Transverse colon (tissue), 4 donors: ENCODE measurements around the gene EPHB2. TPM values are rescaled to one million over a fixed set of nuclear protein-coding genes. Genes with fewer than 3 reads are reported as not detected.
"Not testable (repeated sequence)": the region's sequence is repeated elsewhere in the genome, so short reads cannot be mapped to it uniquely, and the experiment has no call there.

Experiments used
- DNase-seq: peaks from one replicate; pipeline ENCODE4 v3.0.0-alpha.2; 2019
- H3K27ac ChIP-seq, 4 donors: fragments of 200-600 bp; sonication (generic); 2 replicates each; pipeline ENCODE4 v1.5.1; 2016 to 2018; ENCODE audit warnings: inconsistent platforms in 4 of 4
- H3K27me3 ChIP-seq: fragments of 200-600 bp; sonication (generic); 2 replicates; pipeline ENCODE4 v1.5.1; 2017; ENCODE audit warnings: inconsistent platforms
- H3K36me3 ChIP-seq, 4 donors: fragments of 200-600 bp; sonication (generic); 2 replicates each; pipeline ENCODE4 v1.5.1; 2017 to 2019; ENCODE audit warnings: inconsistent platforms in 4 of 4
- H3K4me1 ChIP-seq, 4 donors: fragments of 200-600 bp; sonication (generic); 2 replicates each; pipeline ENCODE4 v1.5.1; 2017 to 2020; ENCODE audit warnings: inconsistent platforms in 4 of 4
- H3K4me3 ChIP-seq, 4 donors: fragments of 200-600 bp; sonication (generic); 1 replicate in 1 of 4; 2 replicates in 3 of 4; pipeline versions ENCODE4 v1.5.1 to v1.6.1; 2017 to 2019; ENCODE audit warnings: inconsistent platforms in 4 of 4
- H3K9me3 ChIP-seq, 2 donors: fragments of 200-600 bp; sonication (generic); 2 replicates each; pipeline ENCODE4 v1.5.1; 2017 to 2019; ENCODE audit warnings: inconsistent platforms in 2 of 2
- EP300 ChIP-seq: sonication (generic); formaldehyde crosslinking; IDR thresholded peaks from one replicate; pipeline ENCODE4 v1.6.1; 2017; ENCODE audit warnings: antibody characterized with exemption, low read depth
- POLR2A ChIP-seq: fragments of 450-650 bp; IDR thresholded peaks from one replicate; pipeline ENCODE4 v1.6.1; 2016; ENCODE audit warnings: antibody characterized with exemption, mild to moderate bottlenecking, moderate library complexity
- POLR2AphosphoS5 ChIP-seq, 3 donors: sonication (generic); formaldehyde crosslinking; IDR thresholded peaks; one replicate each; pipeline ENCODE4 v1.6.1; 2016; ENCODE audit warnings: antibody characterized with exemption in 3 of 3
- WGBS, 2 donors: methylation state at CpG; one replicate each; pipeline ENCODE4 v1.1.5; 2018; ENCODE audit warnings: low coverage in 1 of 2; 5-methylcytosine and 5-hydroxymethylcytosine counted together
- in situ Hi-C, 4 donors: fragments of 200-750 bp; cut with MboI; loops; one replicate each; pipeline versions ENCODE4 v1.15.0 to v1.15.1; 2017; ENCODE audit warnings: low sequenced_read_pairs in 3 of 4, low pct_ligation_motif_present in 1 of 4, low pct_unique_long_range_greater_than_20kb in 1 of 4
- intact Hi-C: fragments of 100-400 bp; cut with DNase I; formaldehyde crosslinking; loops from one replicate; pipeline ENCODE4 v1.15.1; 2023; ENCODE audit warnings: low total_unique reads
- total RNA-seq, 4 donors: library from RNA; depleted of rRNA; stranded (reverse); fragments of >200 nt; gene quantifications; one replicate each; pipeline ENCODE4 v1.1.0, GENCODE V29; 2016
- TF ChIP-seq, protein P1 (sequence below), 5 experiments: fragments of 200-600 bp in 3 of 5; fragments of 450-650 bp in 2 of 5; sonication (generic) in 3 of 5; IDR thresholded peaks; 1 replicate in 2 of 5; 2 replicates in 3 of 5; pipeline ENCODE4 v1.5.1; 2016 to 2017; ENCODE audit warnings: antibody characterized with exemption in 5 of 5, inconsistent platforms in 3 of 5, mild to moderate bottlenecking in 2 of 5, moderate library complexity in 1 of 5

The EPHB2 gene
- total RNA-seq, 4 donors from 2014 or later, result 3.0 to 152 (median 27.9) TPM

DNA sequence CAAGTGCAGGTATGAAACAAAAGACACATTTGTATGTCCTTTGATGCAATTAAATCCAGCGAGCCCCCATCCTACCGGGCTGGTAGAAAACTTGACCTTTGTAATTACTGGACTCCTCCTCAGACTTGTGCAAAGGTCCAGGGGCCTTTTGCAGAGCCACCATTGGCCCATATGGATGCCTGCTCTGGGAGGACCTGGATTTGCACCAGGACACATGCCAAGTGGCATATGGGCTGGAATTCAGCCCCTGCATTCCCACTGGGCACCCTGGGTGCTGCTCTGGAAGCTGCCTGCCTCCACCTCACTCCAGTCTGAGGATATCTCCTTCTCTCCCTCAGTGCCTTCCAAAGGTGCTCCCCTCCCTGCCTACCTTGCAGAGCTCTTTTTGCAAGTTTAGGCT lies 226.0 kb downstream of the EPHB2 start:
- Histone ChIP-seq H3K27me3 (no peaks in the 10 kb centered on the region), H3K36me3 (no peaks in the 10 kb centered on the region), H3K9me3 (peaks cover 0 to 11% of the 10 kb centered on the region in 2 donors), H3K4me1 (no peaks in the 10 kb centered on the region), H3K27ac (no peak overlapping the region), H3K4me3 (no peak overlapping the region)
- TF ChIP-seq POLR2AphosphoS5 (IDR thresholded peaks at IDR 0.05), result no peak
- TF ChIP-seq, protein P1, sequence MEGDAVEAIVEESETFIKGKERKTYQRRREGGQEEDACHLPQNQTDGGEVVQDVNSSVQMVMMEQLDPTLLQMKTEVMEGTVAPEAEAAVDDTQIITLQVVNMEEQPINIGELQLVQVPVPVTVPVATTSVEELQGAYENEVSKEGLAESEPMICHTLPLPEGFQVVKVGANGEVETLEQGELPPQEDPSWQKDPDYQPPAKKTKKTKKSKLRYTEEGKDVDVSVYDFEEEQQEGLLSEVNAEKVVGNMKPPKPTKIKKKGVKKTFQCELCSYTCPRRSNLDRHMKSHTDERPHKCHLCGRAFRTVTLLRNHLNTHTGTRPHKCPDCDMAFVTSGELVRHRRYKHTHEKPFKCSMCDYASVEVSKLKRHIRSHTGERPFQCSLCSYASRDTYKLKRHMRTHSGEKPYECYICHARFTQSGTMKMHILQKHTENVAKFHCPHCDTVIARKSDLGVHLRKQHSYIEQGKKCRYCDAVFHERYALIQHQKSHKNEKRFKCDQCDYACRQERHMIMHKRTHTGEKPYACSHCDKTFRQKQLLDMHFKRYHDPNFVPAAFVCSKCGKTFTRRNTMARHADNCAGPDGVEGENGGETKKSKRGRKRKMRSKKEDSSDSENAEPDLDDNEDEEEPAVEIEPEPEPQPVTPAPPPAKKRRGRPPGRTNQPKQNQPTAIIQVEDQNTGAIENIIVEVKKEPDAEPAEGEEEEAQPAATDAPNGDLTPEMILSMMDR (IDR thresholded peaks at IDR 0.05), result no peak
- no peak for TF ChIP-seq POLR2A
- TF ChIP-seq EP300, result no peak
- 74% methylated on average over 2 of the region's 2 CpGs; no CpG with 5 or more reads in 1 of the 2 donors for WGBS, 2 donors
- no peak for DNase-seq
- in situ Hi-C loops (loop anchor here in 1 of 4 donors (25.0 kb wide), 1 partner anchor 524 kb away; no protein-coding TSS in a partner anchor), intact Hi-C loops (no loop called here)

DNA sequence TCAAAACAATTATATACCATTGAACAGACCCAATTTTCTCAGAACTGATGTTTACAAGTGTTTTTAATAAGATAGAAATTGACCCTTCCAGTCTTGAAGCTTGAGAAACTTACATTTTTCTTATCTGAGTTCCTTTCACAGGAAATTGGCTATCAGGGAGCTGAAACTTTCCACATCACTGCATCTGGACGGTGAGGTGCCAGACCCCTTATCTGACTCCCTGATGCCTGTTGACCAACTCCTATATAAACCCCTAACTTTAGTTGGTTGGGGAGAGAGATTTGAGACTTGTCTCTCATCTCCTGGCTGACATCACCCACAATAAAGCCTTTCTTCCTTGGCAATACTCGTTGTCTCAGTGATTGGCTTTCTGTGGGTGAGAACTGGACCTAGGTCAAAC lies 230.6 kb downstream of the EPHB2 start:
- 72% methylated on average over 2 of the region's 2 CpGs; no CpG with 5 or more reads in 1 of the 2 donors for WGBS, 2 donors

DNA sequence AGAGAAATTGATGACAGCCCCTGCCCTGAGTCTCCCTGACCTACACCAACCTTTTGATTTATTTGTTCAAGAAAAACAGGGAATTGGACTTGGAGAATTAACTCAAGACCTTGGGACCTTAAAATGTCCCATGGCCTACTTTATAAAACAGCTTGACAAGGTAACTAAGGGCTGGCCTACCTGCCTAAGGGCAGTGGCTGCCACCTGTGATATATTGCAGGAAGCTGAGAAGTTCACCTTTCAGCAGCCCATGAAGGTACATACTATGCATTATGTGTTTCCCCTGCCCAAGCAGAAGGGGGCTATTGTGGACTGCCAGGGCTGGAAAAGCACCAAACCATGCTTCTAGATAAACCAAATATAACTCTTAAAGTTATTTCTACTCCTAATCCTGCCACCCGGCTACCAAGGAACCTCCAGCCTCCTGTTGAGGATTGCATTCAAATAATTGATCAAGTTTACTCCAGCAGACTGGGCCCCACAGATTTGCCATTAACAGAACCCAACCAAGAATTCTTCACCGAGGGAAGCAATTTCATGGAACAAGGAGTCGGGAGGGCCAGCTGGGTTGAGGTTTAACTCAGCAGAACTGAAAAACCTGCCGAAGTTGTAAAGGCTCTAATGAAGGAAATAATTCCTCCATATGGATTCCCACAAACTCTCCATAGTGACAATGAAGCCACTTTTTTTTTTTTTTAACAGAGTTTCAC lies 233.9 kb downstream of the EPHB2 start:
- H3K4me3 ChIP-seq, result no peak overlapping the region
- no peak overlapping the region for H3K27ac ChIP-seq
- peaks cover 40% of the 10 kb centered on the region for H3K27me3 ChIP-seq
- no peak for DNase-seq
- WGBS, 2 donors, result 74 to 87% methylated on average over 4 of the region's 4 CpGs
- no peaks in the 10 kb centered on the region for H3K36me3 ChIP-seq
- in situ Hi-C loops (loop anchor here in 1 of 4 donors (25.0 kb wide), 1 partner anchor 532 kb away; no protein-coding TSS in a partner anchor), intact Hi-C loops (no loop called here)
- no peaks in the 10 kb centered on the region for H3K4me1 ChIP-seq
- TF ChIP-seq POLR2A (no peak), EP300 (no peak), POLR2AphosphoS5 (IDR thresholded peaks at IDR 0.05) (no peak)
- TF ChIP-seq, protein P1 (IDR thresholded peaks at IDR 0.05), result no peak
- peaks cover 0 to 11% of the 10 kb centered on the region in 2 donors for H3K9me3 ChIP-seq

More for the DNA sequence above, 230.6 kb downstream of the EPHB2 start:
- H3K4me1 ChIP-seq, result no peaks in the 10 kb centered on the region
- H3K36me3 ChIP-seq, result no peaks in the 10 kb centered on the region
- peaks cover 20% of the 10 kb centered on the region for H3K27me3 ChIP-seq
- H3K9me3 ChIP-seq, result peaks cover 0 to 11% of the 10 kb centered on the region in 2 donors
- no peak overlapping the region for H3K4me3 ChIP-seq
- intact Hi-C loops, result no loop called here
- no peak overlapping the region for H3K27ac ChIP-seq
- DNase-seq, result no peak
- in situ Hi-C loops, result loop anchor here in 1 of 4 donors (25.0 kb wide), 1 partner anchor 529 kb away; no protein-coding TSS in a partner anchor
- no peak for TF ChIP-seq POLR2AphosphoS5 (IDR thresholded peaks at IDR 0.05)
- TF ChIP-seq EP300, result no peak
- TF ChIP-seq POLR2A, result no peak
- TF ChIP-seq, protein P1 (IDR thresholded peaks at IDR 0.05), result no peak

DNA sequence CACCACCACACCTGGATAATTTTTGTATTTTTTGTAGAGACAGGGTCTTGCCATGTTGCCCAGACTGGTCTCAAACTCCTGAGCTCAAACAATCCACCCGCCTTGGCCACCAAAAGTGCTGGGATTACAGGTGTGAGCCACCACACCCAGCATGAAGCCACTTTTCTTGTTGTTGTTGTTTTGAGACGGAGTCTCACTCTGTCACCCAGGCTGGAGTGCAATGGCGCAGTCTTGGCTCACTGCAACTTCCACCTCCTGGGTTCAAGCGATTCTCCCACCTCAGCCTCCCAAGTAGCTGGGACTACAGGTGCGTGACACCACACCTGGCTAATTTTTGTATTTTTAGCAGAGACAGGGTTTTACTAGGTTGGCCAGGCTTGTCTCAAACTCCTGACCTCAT lies 234.5 kb downstream of the EPHB2 start:
- 87 to 90% methylated on average over 2 to 5 of the region's 5 CpGs for WGBS, 2 donors
- intact Hi-C loops, H3K4me1 ChIP-seq: not testable (repeated sequence)

More for the DNA sequence above, 234.5 kb downstream of the EPHB2 start:
- not testable (repeated sequence) for H3K4me3 ChIP-seq, DNase-seq, H3K36me3 ChIP-seq, H3K27ac ChIP-seq
- in situ Hi-C loops, result loop anchor here in 1 of 4 donors (25.0 kb wide), 1 partner anchor 533 kb away; no protein-coding TSS in a partner anchor
- peaks cover 40% of the 10 kb centered on the region for H3K27me3 ChIP-seq
- H3K9me3 ChIP-seq, result peaks cover 0 to 11% of the 10 kb centered on the region in 2 donors
